Ramos (cell line): ENCODE results near the gene SCGB2B2.
"Not testable (repeated sequence)": the region's sequence is repeated elsewhere in the genome, so short reads cannot be mapped to it uniquely, and the experiment has no call there.

Experiments used
- in situ Hi-C: fragments of 300-500 bp; cut with MboI; formaldehyde crosslinking; loops from one replicate; pipeline ENCODE4 v1.14.3; 2022; ENCODE audit warnings: low sequenced_read_pairs; ENCODE audit not compliant: unreplicated experiment

Gene SCGB2B2

GRCh38 chr19:34676697-34677385, at the start of gene SCGB2B2:
SCGB2B2 (minus strand) TSS chr19:34677159; CDS start chr19:34594563, 82,596 bp downstream.
- in situ Hi-C loops: no loop called here

GRCh38 chr19:34725400-34725799, 48.4 kb upstream of the SCGB2B2 start:
- in situ Hi-C loops: no loop called here

GRCh38 chr19:34722353-34722752, 45.4 kb upstream of the SCGB2B2 start:
- in situ Hi-C loops: loop anchor here (25.0 kb wide), 1 partner anchor 210 kb away; no protein-coding TSS in a partner anchor

- in situ Hi-C loops: loop anchor here (25.0 kb wide), 1 partner anchor 203 kb away; no protein-coding TSS in a partner anchor
Measured at GRCh38 chr19:34715357-34715756, 38.4 kb upstream of the SCGB2B2 start.

GRCh38 chr19:34713262-34713637, 36.3 kb upstream of the SCGB2B2 start:
- in situ Hi-C loops: loop anchor here (5.0 to 25.0 kb wide), 2 partner anchors 76 to 201 kb away; no protein-coding TSS in a partner anchor

- in situ Hi-C loops: loop anchor here (5.0 to 25.0 kb wide), 2 partner anchors 75 to 200 kb away; no protein-coding TSS in a partner anchor
Measured at GRCh38 chr19:34712395-34713261, 35.7 kb upstream of the SCGB2B2 start.

GRCh38 chr19:34711890-34712289, 34.9 kb upstream of the SCGB2B2 start:
- in situ Hi-C loops: loop anchor here (5.0 to 25.0 kb wide), 2 partner anchors 75 to 200 kb away; no protein-coding TSS in a partner anchor

GRCh38 chr19:34707661-34708060, 30.7 kb upstream of the SCGB2B2 start:
- in situ Hi-C loops: loop anchor here (25.0 kb wide), 1 partner anchor 195 kb away; no protein-coding TSS in a partner anchor

- in situ Hi-C loops: no loop called here
Measured at GRCh38 chr19:34692549-34692948, 15.6 kb upstream of the SCGB2B2 start.

GRCh38 chr19:34690372-34690771, 13.4 kb upstream of the SCGB2B2 start:
- in situ Hi-C loops: no loop called here

GRCh38 chr19:34688592-34688991, 11.6 kb upstream of the SCGB2B2 start:
- in situ Hi-C loops: no loop called here

- in situ Hi-C loops: no loop called here
Measured at GRCh38 chr19:34687348-34687747, 10.4 kb upstream of the SCGB2B2 start.

GRCh38 chr19:34686455-34686854, 9.5 kb upstream of the SCGB2B2 start:
- in situ Hi-C loops: no loop called here

GRCh38 chr19:34685266-34685665, 8.3 kb upstream of the SCGB2B2 start:
- in situ Hi-C loops: not testable (repeated sequence)

- in situ Hi-C loops: no loop called here
Measured at GRCh38 chr19:34681478-34681877, 4.5 kb upstream of the SCGB2B2 start.

GRCh38 chr19:34678421-34678820, 1.5 kb upstream of the SCGB2B2 start:
- in situ Hi-C loops: no loop called here

GRCh38 chr19:34678085-34678412, 1.1 kb upstream of the SCGB2B2 start:
- in situ Hi-C loops: no loop called here

- in situ Hi-C loops: no loop called here
Measured at GRCh38 chr19:34677386-34678084, 576 bp upstream of the SCGB2B2 start, which contains the start of gene ZNF302. ZNF302 (plus strand) TSS chr19:34677678; CDS start chr19:34678805, 1,127 bp downstream.

- in situ Hi-C loops: no loop called here
Measured at GRCh38 chr19:34675919-34676318, 1.0 kb downstream of the SCGB2B2 start.

- in situ Hi-C loops: no loop called here
Measured at GRCh38 chr19:34675250-34675649, 1.7 kb downstream of the SCGB2B2 start.
